Measurements from ENCODE around the gene C2orf49. TPM values are rescaled to one million over a fixed set of nuclear protein-coding genes. Genes with fewer than 3 reads are reported as not detected.

The C2orf49 gene
- total and polyA plus RNA-seq, 10 of the 15 experiments (the other 5 are each of a cell fraction or from before 2014, with no cell fraction given): 7.2 to 24.2 (median 15.5) TPM

- FAIRE-seq (no peak), ATAC-seq (no peak), DNase-seq (ENCODE audit: low read depth, low spot score) (no peak)
- no TSS peak for BruUV-seq (replicated peaks)
- H3K27me3 ChIP-seq (replicated peaks in 1 of 2; ENCODE audit: control insufficient read depth in 2 of 2, insufficient read depth in 2 of 2, low read length in 1 of 2): no peaks in the 10 kb centered on the region
- no peak overlapping the region for H3K9ac ChIP-seq (ENCODE audit: control insufficient read depth, insufficient read depth, low read length)
- peaks cover 35% of the 10 kb centered on the region for H3K79me2 ChIP-seq (ENCODE audit: control insufficient read depth, insufficient read depth, low read length)
- ChIA-PET CTCF (no interaction called here), POLR2A (no interaction called here), SMC1A (ENCODE audit: uncharacterized antibody, unreplicated experiment) (no interaction called here), RAD21 (ENCODE audit: unreplicated experiment) (no interaction called here)
- no peaks in the 10 kb centered on the region for H4K20me1 ChIP-seq (ENCODE audit: control insufficient read depth, insufficient read depth)
- no peak overlapping the region for H3K4me2 ChIP-seq (ENCODE audit: control insufficient read depth, insufficient read depth)
- intact Hi-C loops (cut with micrococcal nuclease; ENCODE audit: unreplicated experiment) (no loop called here), in situ Hi-C loops (cut with MboI) (no loop called here)
- no peaks in the 10 kb centered on the region; the same call in 2 of the 3 replicates for H3K9me3 ChIP-seq (replicated peaks; ENCODE audit: control insufficient read depth, insufficient read depth, low read length)
- H3K4me3 ChIP-seq: no peak overlapping the region
- H3K36me3 ChIP-seq (ENCODE audit: control insufficient read depth in 2 of 2, insufficient read depth in 2 of 2, low read length in 1 of 2): peaks cover 6 to 10% of the 10 kb centered on the region in 2 experiments; a peak in 3 of 4 replicates
- no peak overlapping the region for H2AFZ ChIP-seq (ENCODE audit: control insufficient read depth, low read depth, low read length)
- TF ChIP-seq RB1 (IDR thresholded peaks at IDR 0.05; ENCODE audit: borderline replicate concordance): no peak
- no peak for TF ChIP-seq E4F1 (IDR thresholded peaks at IDR 0.05; ENCODE audit: borderline replicate concordance, partially characterized antibody)
- no peak for TF ChIP-seq ZBTB33 (IDR thresholded peaks at IDR 0.05)
- no peak for TF ChIP-seq RUNX3 (IDR thresholded peaks at IDR 0.05; ENCODE audit: low read length)
- peaks cover 1% of the 10 kb centered on the region; the same call in 1 of the 2 replicates for H3K4me1 ChIP-seq (ENCODE audit: control insufficient read depth, insufficient read depth, low read length)
- WGBS (ENCODE audit: insufficient coverage, insufficient replicate concordance, low lambda C conversion rate, missing lambda C conversion rate): 72% methylated on average over 7 of the region's 7 CpGs
- H3K27ac ChIP-seq (ENCODE audit: control insufficient read depth, insufficient read depth): no peak overlapping the region
These were observed 30.2 kb upstream of the C2orf49 start for GRCh38 chr2:105307146-105307545.

Data from GM12878 (cell line).